Measurements from ENCODE around the gene NLRP11. TPM values are rescaled to one million over a fixed set of nuclear protein-coding genes. Genes with fewer than 3 reads are reported as not detected.

Gene NLRP11
- total and polyA plus RNA-seq, 2 donors (not counting 1 experiment from before 2014, with no cell fraction given): under 0.01 TPM; not detected in 1

GRCh38 chr19:55750715-55751114 lies 81.1 kb downstream of the NLRP11 start:
- Histone ChIP-seq H4K20me1 (ENCODE audit: control insufficient read depth, extremely low read depth, insufficient read depth, low read length) (no peaks in the 10 kb centered on the region), H3K79me2 (ENCODE audit: control insufficient read depth, insufficient read depth, low read length) (no peaks in the 10 kb centered on the region), H3K4me3 (replicated peaks in 1 of 4; ENCODE audit: control extremely low read depth in 1 of 4, insufficient read depth in 1 of 4, low read depth in 3 of 4, low read length in 4 of 4) (no peak overlapping the region), H3K27me3 (ENCODE audit: control insufficient read depth, insufficient read depth, low read length) (no peaks in the 10 kb centered on the region), H2AFZ (ENCODE audit: low read length) (no peak overlapping the region), H3K4me1 (ENCODE audit: control insufficient read depth, extremely low read depth, insufficient read depth, low read length) (no peaks in the 10 kb centered on the region), H3K9me3 (ENCODE audit: control insufficient read depth, insufficient read depth, low read depth, low read length) (no peaks in the 10 kb centered on the region), H3K36me3 (ENCODE audit: control insufficient read depth, insufficient read depth, low read length) (no peaks in the 10 kb centered on the region), H3K27ac (ENCODE audit: insufficient read depth, low read length) (no peak overlapping the region), H3K4me2 (ENCODE audit: extremely low read depth, insufficient read depth, low read length) (no peak overlapping the region), H3K9ac (ENCODE audit: insufficient read depth, low read length) (no peak overlapping the region)
- TF ChIP-seq EZH2 (IDR thresholded peaks at IDR 0.05; ENCODE audit: low read length, missing control alignments) (no peak), CTCF (conservative IDR thresholded peaks at IDR 0.05 in 1 of 2, IDR thresholded peaks at IDR 0.05 in 1 of 2; ENCODE audit: low read depth in 1 of 2, low read length in 2 of 2) (no peak)
- no peak for DNase-seq (ENCODE audit: low read depth in 2 of 2)

- no peak within 1 kb of the TSS for H3K27ac ChIP-seq (ENCODE audit: insufficient read depth, low read length)
- H3K9ac ChIP-seq (ENCODE audit: insufficient read depth, low read length): no peak within 1 kb of the TSS
Measured at GRCh38 chr19:55738302-55738701, 93.5 kb downstream of the NLRP11 start, which contains the start of gene NLRP9. TSS of gene NLRP9 (minus strand) at chr19:55738402. CDS start at chr19:55738374, 28 bp downstream.

More at GRCh38 chr19:55738302-55738701, 93.5 kb downstream of the NLRP11 start, which contains the start of gene NLRP9:
- TF ChIP-seq EZH2 (IDR thresholded peaks at IDR 0.05; ENCODE audit: low read length, missing control alignments): no peak
- no peak for TF ChIP-seq CTCF (conservative IDR thresholded peaks at IDR 0.05 in 1 of 2, IDR thresholded peaks at IDR 0.05 in 1 of 2; ENCODE audit: low read depth in 1 of 2, low read length in 2 of 2)
- Histone ChIP-seq H3K4me2 (ENCODE audit: extremely low read depth, insufficient read depth, low read length) (no peak within 1 kb of the TSS), H3K9me3 (ENCODE audit: control insufficient read depth, insufficient read depth, low read depth, low read length) (no peaks in the 10 kb centered on the region), H3K27me3 (ENCODE audit: control insufficient read depth, insufficient read depth, low read length) (no peaks in the 10 kb centered on the region), H4K20me1 (ENCODE audit: control insufficient read depth, extremely low read depth, insufficient read depth, low read length) (no peaks in the 10 kb centered on the region), H3K79me2 (ENCODE audit: control insufficient read depth, insufficient read depth, low read length) (no peaks in the 10 kb centered on the region), H3K4me1 (ENCODE audit: control insufficient read depth, extremely low read depth, insufficient read depth, low read length) (no peaks in the 10 kb centered on the region), H3K4me3 (replicated peaks in 1 of 4; ENCODE audit: control extremely low read depth in 1 of 4, insufficient read depth in 1 of 4, low read depth in 3 of 4, low read length in 4 of 4) (no peak within 1 kb of the TSS), H2AFZ (ENCODE audit: low read length) (no peak within 1 kb of the TSS), H3K36me3 (ENCODE audit: control insufficient read depth, insufficient read depth, low read length) (no peaks in the 10 kb centered on the region)
- DNase-seq (ENCODE audit: low read depth in 2 of 2): no peak

Other genes starting within 250 kb of the NLRP11 start
- 2.3 TPM in 2 replicates for gene FIZ1, start 232.5 kb downstream of the NLRP11 start, total RNA-seq
- 1.8 and 2.7 TPM in 2 replicates for gene FIZ1, start 232.5 kb downstream of the NLRP11 start, polyA plus RNA-seq
- gene ZNF524, start 231.7 kb downstream of the NLRP11 start, total RNA-seq: 13.4 and 16.8 TPM in 2 replicates
- 2.4 and 2.6 TPM in 2 replicates for gene ZNF524, start 231.7 kb downstream of the NLRP11 start, polyA plus RNA-seq
- gene ZNF865, start 226.4 kb downstream of the NLRP11 start, total RNA-seq: 0.51 and 1.2 TPM in 2 replicates
- gene ZNF865, start 226.4 kb downstream of the NLRP11 start, polyA plus RNA-seq: 1.2 TPM in 2 replicates
- 4.6 and 5.6 TPM in 2 replicates for gene ZNF784, start 207.4 kb downstream of the NLRP11 start, total RNA-seq
- 1.6 and 2.0 TPM in 2 replicates for gene ZNF784, start 207.4 kb downstream of the NLRP11 start, polyA plus RNA-seq
- 3.3 and 4.1 TPM in 2 replicates for gene ZNF580, start 191.0 kb downstream of the NLRP11 start, total RNA-seq
- gene ZNF580, start 191.0 kb downstream of the NLRP11 start, polyA plus RNA-seq: 7.2 and 10.9 TPM in 2 replicates
- 33.4 and 40.1 TPM in 2 replicates for gene ZNF581, start 188.3 kb downstream of the NLRP11 start, total RNA-seq
- gene ZNF581, start 188.3 kb downstream of the NLRP11 start, polyA plus RNA-seq: 9.0 and 9.2 TPM in 2 replicates
- gene CCDC106, start 183.8 kb downstream of the NLRP11 start, total RNA-seq: 8.0 and 10.2 TPM in 2 replicates
- gene CCDC106, start 183.8 kb downstream of the NLRP11 start, polyA plus RNA-seq: 4.5 and 5.9 TPM in 2 replicates
- gene U2AF2, start 177.0 kb downstream of the NLRP11 start, total RNA-seq: 66.8 and 84.1 TPM in 2 replicates
- gene U2AF2, start 177.0 kb downstream of the NLRP11 start, polyA plus RNA-seq: 53.5 and 93.3 TPM in 2 replicates
- gene EPN1, start 156.8 kb downstream of the NLRP11 start, total RNA-seq: 16.2 and 47.1 TPM in 2 replicates
- gene EPN1, start 156.8 kb downstream of the NLRP11 start, polyA plus RNA-seq: 48.6 and 81.8 TPM in 2 replicates
- gene NLRP9, start 93.6 kb downstream of the NLRP11 start, total RNA-seq: not detected in 2 replicates
- not detected in 2 replicates for gene NLRP9, start 93.6 kb downstream of the NLRP11 start, polyA plus RNA-seq
- gene RFPL4A, start 72.9 kb downstream of the NLRP11 start, total RNA-seq: not detected in 2 replicates
- not detected in 2 replicates for gene RFPL4A, start 72.9 kb downstream of the NLRP11 start, polyA plus RNA-seq
- gene RFPL4AL1, start 62.9 kb downstream of the NLRP11 start, total RNA-seq: not detected in 2 replicates
- not detected in 2 replicates for gene RFPL4AL1, start 62.9 kb downstream of the NLRP11 start, polyA plus RNA-seq
- not detected in 2 replicates for gene NLRP4, start 4.5 kb upstream of the NLRP11 start, total RNA-seq
- not detected in 2 replicates for gene NLRP4, start 4.5 kb upstream of the NLRP11 start, polyA plus RNA-seq
- gene NLRP13, start 100.3 kb upstream of the NLRP11 start, total RNA-seq: not detected in 2 replicates
- gene NLRP13, start 100.3 kb upstream of the NLRP11 start, polyA plus RNA-seq: not detected in 2 replicates
- gene NLRP8, start 115.8 kb upstream of the NLRP11 start, total RNA-seq: not detected in 2 replicates
- not detected in 2 replicates for gene NLRP8, start 115.8 kb upstream of the NLRP11 start, polyA plus RNA-seq
- not detected in 2 replicates for gene NLRP5, start 154.8 kb upstream of the NLRP11 start, total RNA-seq
- gene NLRP5, start 154.8 kb upstream of the NLRP11 start, polyA plus RNA-seq: not detected in 2 replicates

Data from fibroblast of lung (primary cell).